HG03060 (cell line): ENCODE results near the gene BRD1.

ENCODE experiments used
- ATAC-seq: cut with Tn5 transposase; IDR thresholded peaks from one replicate; pipeline ENCODE4 v1.9.1; 2021; ENCODE audit warnings: low read depth, moderate number of reproducible peaks; ENCODE audit not compliant: unreplicated experiment

The BRD1 gene

GRCh38 chr22:49803737-49804375 lies 23.8 kb downstream of the BRD1 start:
- ATAC-seq, result no peak

GRCh38 chr22:49803134-49803533 lies 24.5 kb downstream of the BRD1 start:
- ATAC-seq, result no peak

- ATAC-seq, result no peak
Measured at GRCh38 chr22:49801391-49802060, 26.1 kb downstream of the BRD1 start.

- no peak for ATAC-seq
Measured at GRCh38 chr22:49800408-49801238, 27.1 kb downstream of the BRD1 start.

GRCh38 chr22:49799431-49800075 lies 28.1 kb downstream of the BRD1 start:
- ATAC-seq, result no peak

- no peak for ATAC-seq
Measured at GRCh38 chr22:49798486-49799151, 29.1 kb downstream of the BRD1 start.

GRCh38 chr22:49797706-49798105 lies 30.0 kb downstream of the BRD1 start:
- no peak for ATAC-seq

- no peak for ATAC-seq
Measured at GRCh38 chr22:49796596-49797270, 30.9 kb downstream of the BRD1 start.

- no peak for ATAC-seq
Measured at GRCh38 chr22:49795521-49795920, 32.2 kb downstream of the BRD1 start.

- no peak for ATAC-seq
Measured at GRCh38 chr22:49793871-49794270, 33.8 kb downstream of the BRD1 start.

- no peak for ATAC-seq
Measured at GRCh38 chr22:49793296-49793695, 34.4 kb downstream of the BRD1 start.

GRCh38 chr22:49792107-49792506 lies 35.6 kb downstream of the BRD1 start:
- no peak for ATAC-seq

- no peak for ATAC-seq
Measured at GRCh38 chr22:49791682-49792081, 36.0 kb downstream of the BRD1 start.

- ATAC-seq, result no peak
Measured at GRCh38 chr22:49790912-49791311, 36.8 kb downstream of the BRD1 start.

- ATAC-seq, result no peak
Measured at GRCh38 chr22:49789289-49790141, 38.2 kb downstream of the BRD1 start.

- ATAC-seq, result no peak
Measured at GRCh38 chr22:49788504-49788903, 39.2 kb downstream of the BRD1 start.

GRCh38 chr22:49787861-49788260 lies 39.8 kb downstream of the BRD1 start:
- no peak for ATAC-seq

GRCh38 chr22:49786976-49787706 lies 40.5 kb downstream of the BRD1 start:
- no peak for ATAC-seq
